HG02840 (cell line): ENCODE results near the gene GEMIN8.

Experiments used
- ATAC-seq: cut with Tn5 transposase; IDR thresholded peaks from one replicate; pipeline ENCODE4 v1.9.1; 2021; ENCODE audit warnings: mild to moderate bottlenecking, moderate library complexity, moderate number of reproducible peaks; ENCODE audit not compliant: unreplicated experiment, low FRiP score

GEMIN8 gene

GRCh38 chrX:14029425-14030173 lies at the start of gene GEMIN8:
TSS of gene GEMIN8 (minus strand) at chrX:14029892. CDS start at chrX:14021478, 8,414 bp downstream.
- peak; percentile 81 for ATAC-seq

- no peak for ATAC-seq
Observed at GRCh38 chrX:14076639-14077038, 46.9 kb upstream of the GEMIN8 start.

- ATAC-seq, result no peak
Observed at GRCh38 chrX:14073556-14073955, 43.9 kb upstream of the GEMIN8 start.

- no peak for ATAC-seq
Observed at GRCh38 chrX:14073071-14073470, 43.4 kb upstream of the GEMIN8 start.

- no peak for ATAC-seq
Observed at GRCh38 chrX:14065800-14066199, 36.1 kb upstream of the GEMIN8 start.

GRCh38 chrX:14064626-14065432 lies 35.1 kb upstream of the GEMIN8 start:
- ATAC-seq, result no peak

- no peak for ATAC-seq
Observed at GRCh38 chrX:14062524-14062923, 32.8 kb upstream of the GEMIN8 start.

- ATAC-seq, result no peak
Observed at GRCh38 chrX:14056206-14056605, 26.5 kb upstream of the GEMIN8 start.

GRCh38 chrX:14051416-14051815 lies 21.7 kb upstream of the GEMIN8 start:
- ATAC-seq, result no peak

- ATAC-seq, result no peak
Observed at GRCh38 chrX:14050709-14051108, 21.0 kb upstream of the GEMIN8 start.

GRCh38 chrX:14043209-14043608 lies 13.5 kb upstream of the GEMIN8 start:
- no peak for ATAC-seq

- no peak for ATAC-seq
Observed at GRCh38 chrX:14039344-14039743, 9.7 kb upstream of the GEMIN8 start.

- ATAC-seq, result no peak
Observed at GRCh38 chrX:14038375-14039085, 8.8 kb upstream of the GEMIN8 start.

- no peak for ATAC-seq
Observed at GRCh38 chrX:14032406-14032805, 2.7 kb upstream of the GEMIN8 start.

- peak; percentile 16 for ATAC-seq
Observed at GRCh38 chrX:14030174-14030530, 460 bp upstream of the GEMIN8 start.

GRCh38 chrX:14029039-14029424 lies 660 bp downstream of the GEMIN8 start:
- no peak for ATAC-seq

- ATAC-seq, result no peak
Observed at GRCh38 chrX:14028473-14028872, 1.2 kb downstream of the GEMIN8 start.

GRCh38 chrX:14027511-14028019 lies 2.1 kb downstream of the GEMIN8 start:
- ATAC-seq, result no peak

GRCh38 chrX:14027036-14027435 lies 2.7 kb downstream of the GEMIN8 start:
- no peak for ATAC-seq

GRCh38 chrX:14026121-14026520 lies 3.6 kb downstream of the GEMIN8 start:
- no peak for ATAC-seq

- ATAC-seq, result no peak
Observed at GRCh38 chrX:14022019-14022418, 7.7 kb downstream of the GEMIN8 start.
